Astrocyte (in vitro differentiated cells and primary cell): ENCODE data around the gene TUBA8. TPM values are rescaled to one million over a fixed set of nuclear protein-coding genes. Genes with fewer than 3 reads are reported as not detected.
"Not testable (repeated sequence)": the region's sequence is repeated elsewhere in the genome, so short reads cannot be mapped to it uniquely, and the experiment has no call there.

Experiments
- DNase-seq: peaks from one replicate; pipeline ENCODE4 v3.0.0-alpha.2; 2010; ENCODE audit warnings: low read depth
- FAIRE-seq: peaks from 2 replicates; lab custom pipeline; 2011; peaks lifted over from hg19 to GRCh38; lab: Jason Lieb, UNC
- H2AFZ ChIP-seq: 2 replicates; pipeline ENCODE4 v1.6.0; 2012; ENCODE audit warnings: low read depth, low read length, inconsistent platforms
- H3K27ac ChIP-seq: 2 replicates; pipeline ENCODE4 v1.5.1; 2011; ENCODE audit warnings: low read depth, low read length, inconsistent platforms
- H3K27me3 ChIP-seq: 2 replicates; pipeline ENCODE4 v1.6.0; 2011; ENCODE audit warnings: low read length, inconsistent platforms; ENCODE audit not compliant: insufficient read depth
- H3K36me3 ChIP-seq: 2 replicates; pipeline ENCODE4 v1.5.1; 2011; ENCODE audit warnings: low read length, inconsistent platforms; ENCODE audit not compliant: insufficient read depth
- H3K4me1 ChIP-seq: 2 replicates; pipeline ENCODE4 v1.5.1; 2011; ENCODE audit warnings: low read length, inconsistent platforms; ENCODE audit not compliant: insufficient read depth
- H3K4me2 ChIP-seq: 2 replicates; pipeline ENCODE4 v1.6.0; 2012; ENCODE audit warnings: low read length, inconsistent platforms
- H3K4me3 ChIP-seq: 2 replicates; pipeline ENCODE4 v1.5.1; 2011; ENCODE audit warnings: low read depth, mild to moderate bottlenecking, low read length, inconsistent platforms; ENCODE audit not compliant: insufficient read depth
- H3K79me2 ChIP-seq: 2 replicates; pipeline ENCODE4 v1.6.0; 2012; ENCODE audit warnings: mild to moderate bottlenecking, low read length, inconsistent platforms; ENCODE audit not compliant: insufficient read depth
- H3K9ac ChIP-seq: 2 replicates; pipeline ENCODE4 v1.6.0; 2012; ENCODE audit warnings: mild to moderate bottlenecking, low read length, inconsistent platforms
- H3K9me3 ChIP-seq: 2 replicates; pipeline ENCODE4 v1.5.1; 2012; ENCODE audit warnings: low read depth, mild to moderate bottlenecking, low read length, inconsistent platforms; ENCODE audit not compliant: insufficient read depth
- H4K20me1 ChIP-seq: 2 replicates; pipeline ENCODE4 v1.6.0; 2012; ENCODE audit warnings: low read length, inconsistent platforms; ENCODE audit not compliant: insufficient read depth
- H3K27ac Mint-ChIP-seq: one replicate; pipeline ENCODE4 v1.8.0; 2021; ENCODE audit warnings: mild to moderate bottlenecking, mixed read lengths; ENCODE audit not compliant: unreplicated experiment
- H3K27me3 Mint-ChIP-seq: one replicate; pipeline ENCODE4 v1.8.0; 2021; ENCODE audit warnings: low read depth, mixed read lengths; ENCODE audit not compliant: unreplicated experiment
- H3K36me3 Mint-ChIP-seq: one replicate; pipeline ENCODE4 v1.8.0; 2021; ENCODE audit warnings: low read depth, mixed read lengths; ENCODE audit not compliant: unreplicated experiment
- H3K4me1 Mint-ChIP-seq: one replicate; pipeline ENCODE4 v1.8.0; 2021; ENCODE audit warnings: low read depth, mixed read lengths; ENCODE audit not compliant: unreplicated experiment
- H3K4me3 Mint-ChIP-seq: one replicate; pipeline ENCODE4 v1.8.0; 2021; ENCODE audit warnings: mild to moderate bottlenecking, moderate library complexity, mixed read lengths; ENCODE audit not compliant: unreplicated experiment
- H3K9me3 Mint-ChIP-seq: one replicate; pipeline ENCODE4 v1.8.0; 2021; ENCODE audit warnings: mild to moderate bottlenecking, mixed read lengths; ENCODE audit not compliant: unreplicated experiment
- EZH2 ChIP-seq: IDR thresholded peaks from 2 replicates; pipeline ENCODE4 v1.6.1; 2012; ENCODE audit warnings: mild to moderate bottlenecking, low read length, inconsistent platforms; ENCODE audit not compliant: insufficient read depth
- total RNA-seq: library from RNA; stranded (reverse); gene quantifications from 2 replicates; pipeline ENCODE4 v1.2.1, GENCODE V29; 2021
- TF ChIP-seq, protein P1 (sequence below): IDR thresholded peaks from 2 replicates; pipeline ENCODE4 v1.5.1; 2011; ENCODE audit warnings: low read depth, mild to moderate bottlenecking, inconsistent platforms, low read length, moderate library complexity; ENCODE audit not compliant: insufficient read depth

TUBA8 gene
- total RNA-seq, 1 donor from 2014 or later: 0.79 TPM

DNA sequence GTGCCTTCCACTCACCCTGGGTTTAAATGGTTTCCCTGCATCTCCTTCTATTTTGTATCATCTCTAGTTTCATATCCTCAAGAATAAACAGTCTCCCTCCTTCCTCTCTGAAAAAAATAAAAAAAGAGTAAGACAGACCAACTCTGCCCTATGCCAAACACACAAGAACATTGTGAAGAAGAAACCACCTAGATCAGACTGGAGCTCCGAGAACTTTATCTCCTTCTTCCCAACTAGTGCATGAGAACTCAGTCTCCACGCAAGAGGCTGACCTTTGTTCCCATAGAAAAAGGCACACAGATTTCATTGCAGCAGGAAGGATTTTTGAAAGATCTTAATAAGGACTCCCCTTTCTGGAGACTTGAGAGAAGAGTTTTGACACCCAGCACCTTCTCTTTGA lies 41.6 kb upstream of the TUBA8 start:
- Mint-ChIP-seq H3K27me3 (peaks cover 5% of the 10 kb centered on the region), H3K4me1 (peaks cover 30% of the 10 kb centered on the region), H3K36me3 (peaks cover 3% of the 10 kb centered on the region), H3K9me3 (no peaks in the 10 kb centered on the region), H3K4me3 (peak overlapping the region; percentile 28), H3K27ac (peak overlapping the region; percentile 83)
- H3K4me3 ChIP-seq: no peak overlapping the region
- H3K36me3 ChIP-seq: no peaks in the 10 kb centered on the region
- DNase-seq: no peak
- no peaks in the 10 kb centered on the region for H3K79me2 ChIP-seq
- TF ChIP-seq, protein P1, sequence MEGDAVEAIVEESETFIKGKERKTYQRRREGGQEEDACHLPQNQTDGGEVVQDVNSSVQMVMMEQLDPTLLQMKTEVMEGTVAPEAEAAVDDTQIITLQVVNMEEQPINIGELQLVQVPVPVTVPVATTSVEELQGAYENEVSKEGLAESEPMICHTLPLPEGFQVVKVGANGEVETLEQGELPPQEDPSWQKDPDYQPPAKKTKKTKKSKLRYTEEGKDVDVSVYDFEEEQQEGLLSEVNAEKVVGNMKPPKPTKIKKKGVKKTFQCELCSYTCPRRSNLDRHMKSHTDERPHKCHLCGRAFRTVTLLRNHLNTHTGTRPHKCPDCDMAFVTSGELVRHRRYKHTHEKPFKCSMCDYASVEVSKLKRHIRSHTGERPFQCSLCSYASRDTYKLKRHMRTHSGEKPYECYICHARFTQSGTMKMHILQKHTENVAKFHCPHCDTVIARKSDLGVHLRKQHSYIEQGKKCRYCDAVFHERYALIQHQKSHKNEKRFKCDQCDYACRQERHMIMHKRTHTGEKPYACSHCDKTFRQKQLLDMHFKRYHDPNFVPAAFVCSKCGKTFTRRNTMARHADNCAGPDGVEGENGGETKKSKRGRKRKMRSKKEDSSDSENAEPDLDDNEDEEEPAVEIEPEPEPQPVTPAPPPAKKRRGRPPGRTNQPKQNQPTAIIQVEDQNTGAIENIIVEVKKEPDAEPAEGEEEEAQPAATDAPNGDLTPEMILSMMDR: no peak
- no peak for TF ChIP-seq EZH2
- H3K9me3 ChIP-seq: no peaks in the 10 kb centered on the region
- H3K27ac ChIP-seq: no peak overlapping the region
- FAIRE-seq: no peak
- H2AFZ ChIP-seq: no peak overlapping the region
- no peak overlapping the region for H3K9ac ChIP-seq
- H3K4me1 ChIP-seq: peaks cover 12% of the 10 kb centered on the region
- no peak overlapping the region for H3K4me2 ChIP-seq
- H4K20me1 ChIP-seq: no peaks in the 10 kb centered on the region
- no peaks in the 10 kb centered on the region for H3K27me3 ChIP-seq

DNA sequence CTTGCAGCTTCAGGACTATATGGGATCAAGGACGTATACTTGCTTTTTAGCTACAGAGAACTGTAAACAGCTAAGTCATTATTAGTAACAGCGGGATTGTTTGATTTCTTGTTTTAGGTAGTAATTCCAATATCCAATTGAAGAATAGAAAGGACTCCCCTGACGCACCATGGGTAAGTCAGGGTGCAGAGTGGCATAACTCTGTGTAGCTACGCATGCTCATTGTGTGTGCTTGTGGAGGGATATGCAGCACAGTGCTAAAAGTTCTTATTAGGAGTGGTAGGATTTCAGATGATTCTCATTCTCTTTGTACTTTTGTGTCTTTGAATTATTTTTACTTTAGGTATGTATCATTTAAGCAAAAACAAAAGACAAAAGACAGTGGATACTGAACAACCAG lies 40.6 kb upstream of the TUBA8 start:
- Histone ChIP-seq H3K27ac (no peak overlapping the region), H3K4me3 (no peak overlapping the region), H3K27me3 (no peaks in the 10 kb centered on the region), H3K79me2 (no peaks in the 10 kb centered on the region), H3K4me1 (peaks cover 12% of the 10 kb centered on the region), H3K4me2 (no peak overlapping the region), H3K9ac (no peak overlapping the region), H2AFZ (no peak overlapping the region), H3K36me3 (no peaks in the 10 kb centered on the region), H3K9me3 (no peaks in the 10 kb centered on the region), H4K20me1 (no peaks in the 10 kb centered on the region)
- Mint-ChIP-seq H3K36me3 (peaks cover 3% of the 10 kb centered on the region), H3K27ac (no peak overlapping the region), H3K4me1 (peaks cover 29% of the 10 kb centered on the region), H3K9me3 (no peaks in the 10 kb centered on the region), H3K27me3 (peaks cover 5% of the 10 kb centered on the region), H3K4me3 (no peak overlapping the region)
- no peak for DNase-seq
- FAIRE-seq: no peak
- TF ChIP-seq, protein P1: no peak
- no peak for TF ChIP-seq EZH2

DNA sequence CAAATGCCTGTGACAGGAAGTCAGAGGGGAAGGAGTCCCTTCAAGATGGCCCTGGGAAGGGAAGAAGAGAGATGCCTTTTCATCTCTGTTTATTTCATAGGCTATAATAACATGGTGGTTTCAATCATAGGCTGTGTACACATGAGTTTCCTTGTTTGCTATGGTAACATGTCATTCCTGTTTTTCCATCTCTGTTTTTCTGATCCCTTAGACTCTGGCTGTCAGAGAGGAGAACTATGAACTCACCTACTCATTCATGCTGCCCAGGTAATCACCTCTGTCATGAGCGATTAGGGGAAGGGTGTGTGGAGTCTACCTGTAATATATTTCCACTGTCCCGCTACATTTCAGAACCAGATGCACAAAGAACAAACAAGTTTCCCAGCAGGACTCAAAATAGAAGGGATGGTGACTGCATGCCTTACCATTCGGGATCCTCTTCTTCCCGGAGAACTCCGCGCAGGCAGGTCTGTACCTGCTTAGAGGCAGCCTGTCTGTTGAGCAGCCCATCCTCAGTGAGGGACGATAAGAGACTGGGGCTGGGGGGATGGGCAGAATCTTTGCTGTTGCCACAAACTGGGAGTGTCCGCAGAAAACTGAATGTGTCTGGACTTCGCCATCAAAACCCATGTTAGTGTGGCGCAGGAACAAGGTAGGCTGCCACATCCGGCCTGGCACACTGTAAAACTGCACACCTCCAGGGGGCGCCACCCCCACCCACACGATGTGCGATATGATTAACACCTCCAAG lies 39.9 kb upstream of the TUBA8 start:
- Mint-ChIP-seq H3K36me3 (peaks cover 3% of the 10 kb centered on the region), H3K4me3 (no peak overlapping the region), H3K9me3 (no peaks in the 10 kb centered on the region), H3K27ac (no peak overlapping the region), H3K4me1 (peaks cover 22% of the 10 kb centered on the region), H3K27me3 (peaks cover 5% of the 10 kb centered on the region)
- no peak for FAIRE-seq
- Histone ChIP-seq H3K4me2 (no peak overlapping the region), H3K79me2 (no peaks in the 10 kb centered on the region), H3K27ac (no peak overlapping the region), H3K36me3 (no peaks in the 10 kb centered on the region), H3K9ac (no peak overlapping the region), H3K9me3 (no peaks in the 10 kb centered on the region), H2AFZ (no peak overlapping the region), H3K4me3 (no peak overlapping the region), H3K27me3 (no peaks in the 10 kb centered on the region), H4K20me1 (no peaks in the 10 kb centered on the region), H3K4me1 (peaks cover 12% of the 10 kb centered on the region)
- no peak for TF ChIP-seq EZH2
- TF ChIP-seq, protein P1: no peak
- no peak for DNase-seq

DNA sequence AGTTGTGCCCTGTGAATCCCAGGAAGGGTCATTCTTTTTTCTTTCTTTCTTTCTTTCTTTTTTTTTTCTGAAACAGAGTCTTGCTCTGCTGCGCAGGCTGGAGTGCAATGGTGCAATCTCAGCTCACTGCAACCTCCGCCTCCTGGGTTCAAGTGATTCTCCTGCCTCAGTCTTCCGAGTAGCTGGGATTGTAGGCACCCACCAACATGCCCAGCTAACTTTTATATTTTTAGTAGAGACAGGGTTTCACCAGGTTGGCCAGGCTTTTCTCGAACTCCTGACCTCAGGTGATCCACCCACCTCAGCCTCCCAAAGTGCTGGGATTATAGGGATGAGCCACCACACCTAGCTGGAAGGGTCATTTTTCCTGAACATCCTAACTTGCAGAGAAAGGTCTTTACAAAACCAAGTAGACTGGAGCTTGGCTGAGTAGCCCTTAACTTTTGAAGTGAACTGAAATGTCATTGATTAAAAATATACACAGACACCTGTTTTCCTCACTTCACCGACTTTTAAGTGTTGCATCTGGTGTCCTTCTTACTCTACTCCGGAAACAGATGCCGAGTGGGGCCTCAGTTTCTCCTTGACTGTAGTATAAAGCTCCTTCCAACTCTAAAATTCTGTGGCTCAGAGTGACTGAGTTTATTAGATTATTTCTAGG lies 39.2 kb upstream of the TUBA8 start:
- H3K9me3 ChIP-seq, H3K27me3 Mint-ChIP-seq, H3K4me3 Mint-ChIP-seq, H3K36me3 ChIP-seq, H3K36me3 Mint-ChIP-seq, FAIRE-seq, H3K9me3 Mint-ChIP-seq, H2AFZ ChIP-seq, H3K4me2 ChIP-seq, H3K27ac Mint-ChIP-seq, H3K4me3 ChIP-seq, DNase-seq, H3K27me3 ChIP-seq, H3K27ac ChIP-seq, H4K20me1 ChIP-seq, H3K79me2 ChIP-seq, H3K9ac ChIP-seq: not testable (repeated sequence)
- H3K4me1 ChIP-seq: peaks cover 15% of the 10 kb centered on the region
- peaks cover 19% of the 10 kb centered on the region for H3K4me1 Mint-ChIP-seq
